ENCODE data around the gene BTBD16. TPM values are rescaled to one million over a fixed set of nuclear protein-coding genes. Genes with fewer than 3 reads are reported as not detected.

The BTBD16 gene
- total RNA-seq, 1 experiment from 2014 or later: 0.82 TPM

GRCh38 chr10:122253605-122254004 is 17.5 kb upstream of the BTBD16 start:
- in situ Hi-C loops (cut with HindIII; ENCODE audit: low pct_unique_long_range_greater_than_20kb, low sequenced_read_pairs) (no loop called here), intact Hi-C loops (cut with micrococcal nuclease; ENCODE audit: unreplicated experiment) (no loop called here)
- Histone ChIP-seq H3K4me1 (ENCODE audit: control insufficient read depth, insufficient read depth, low read length) (no peaks in the 10 kb centered on the region), H3K27me3 (ENCODE audit: control insufficient read depth, insufficient read depth, low read length) (no peaks in the 10 kb centered on the region), H3K36me3 (ENCODE audit: control insufficient read depth, insufficient read depth, low read length) (peaks cover 8% of the 10 kb centered on the region), H3K27ac (ENCODE audit: low read length) (no peak overlapping the region), H3K4me3 (ENCODE audit: low read depth in 2 of 2, low read length in 2 of 2) (no peak overlapping the region), H3K9me3 (ENCODE audit: control insufficient read depth, insufficient read depth, low read depth, low read length) (no peaks in the 10 kb centered on the region)
- ATAC-seq: no peak
- no peak for DNase-seq (ENCODE audit: low read depth, low spot score)
- POLR2A ChIA-PET: no interaction called here
- TF ChIP-seq REST (IDR thresholded peaks at IDR 0.05; ENCODE audit: insufficient read depth in 1 of 2, low read depth in 2 of 2, low read length in 1 of 2) (no peak), SIN3A (IDR thresholded peaks at IDR 0.05; ENCODE audit: borderline replicate concordance, insufficient read depth, low read depth, low read length) (no peak), CTCF (IDR thresholded peaks at IDR 0.05) (no peak), POLR2AphosphoS5 (IDR thresholded peaks at IDR 0.05; ENCODE audit: low read depth, low read length) (no peak), TCF7L2 (IDR thresholded peaks at IDR 0.05; ENCODE audit: low read depth, low read length) (no peak)
- CTCF ChIA-PET: no interaction called here
- BruUV-seq (replicated peaks): no TSS peak

- Histone ChIP-seq H3K27ac (ENCODE audit: low read length) (no peak overlapping the region), H3K4me3 (ENCODE audit: low read depth in 2 of 2, low read length in 2 of 2) (no peak overlapping the region), H3K36me3 (ENCODE audit: control insufficient read depth, insufficient read depth, low read length) (peaks cover 8% of the 10 kb centered on the region), H3K9me3 (ENCODE audit: control insufficient read depth, insufficient read depth, low read depth, low read length) (no peaks in the 10 kb centered on the region), H3K27me3 (ENCODE audit: control insufficient read depth, insufficient read depth, low read length) (no peaks in the 10 kb centered on the region), H3K4me1 (ENCODE audit: control insufficient read depth, insufficient read depth, low read length) (no peaks in the 10 kb centered on the region)
- no peak for ATAC-seq
- in situ Hi-C loops (cut with HindIII; ENCODE audit: low pct_unique_long_range_greater_than_20kb, low sequenced_read_pairs) (no loop called here), intact Hi-C loops (cut with micrococcal nuclease; ENCODE audit: unreplicated experiment) (no loop called here)
- ChIA-PET POLR2A (no interaction called here), CTCF (no interaction called here)
- no TSS peak for BruUV-seq (replicated peaks)
- TF ChIP-seq SIN3A (IDR thresholded peaks at IDR 0.05; ENCODE audit: borderline replicate concordance, insufficient read depth, low read depth, low read length) (no peak), TCF7L2 (IDR thresholded peaks at IDR 0.05; ENCODE audit: low read depth, low read length) (no peak), POLR2AphosphoS5 (IDR thresholded peaks at IDR 0.05; ENCODE audit: low read depth, low read length) (no peak), REST (IDR thresholded peaks at IDR 0.05; ENCODE audit: insufficient read depth in 1 of 2, low read depth in 2 of 2, low read length in 1 of 2) (no peak), CTCF (IDR thresholded peaks at IDR 0.05) (no peak)
- no peak for DNase-seq (ENCODE audit: low read depth, low spot score)
Observed at GRCh38 chr10:122254831-122255230, 16.3 kb upstream of the BTBD16 start.

Data from Panc1 (cell line).